ENCODE results near the gene PDCD11.
"Not testable (repeated sequence)": the region's sequence is repeated elsewhere in the genome, so short reads cannot be mapped to it uniquely, and the experiment has no call there.

PDCD11 gene, protein sequence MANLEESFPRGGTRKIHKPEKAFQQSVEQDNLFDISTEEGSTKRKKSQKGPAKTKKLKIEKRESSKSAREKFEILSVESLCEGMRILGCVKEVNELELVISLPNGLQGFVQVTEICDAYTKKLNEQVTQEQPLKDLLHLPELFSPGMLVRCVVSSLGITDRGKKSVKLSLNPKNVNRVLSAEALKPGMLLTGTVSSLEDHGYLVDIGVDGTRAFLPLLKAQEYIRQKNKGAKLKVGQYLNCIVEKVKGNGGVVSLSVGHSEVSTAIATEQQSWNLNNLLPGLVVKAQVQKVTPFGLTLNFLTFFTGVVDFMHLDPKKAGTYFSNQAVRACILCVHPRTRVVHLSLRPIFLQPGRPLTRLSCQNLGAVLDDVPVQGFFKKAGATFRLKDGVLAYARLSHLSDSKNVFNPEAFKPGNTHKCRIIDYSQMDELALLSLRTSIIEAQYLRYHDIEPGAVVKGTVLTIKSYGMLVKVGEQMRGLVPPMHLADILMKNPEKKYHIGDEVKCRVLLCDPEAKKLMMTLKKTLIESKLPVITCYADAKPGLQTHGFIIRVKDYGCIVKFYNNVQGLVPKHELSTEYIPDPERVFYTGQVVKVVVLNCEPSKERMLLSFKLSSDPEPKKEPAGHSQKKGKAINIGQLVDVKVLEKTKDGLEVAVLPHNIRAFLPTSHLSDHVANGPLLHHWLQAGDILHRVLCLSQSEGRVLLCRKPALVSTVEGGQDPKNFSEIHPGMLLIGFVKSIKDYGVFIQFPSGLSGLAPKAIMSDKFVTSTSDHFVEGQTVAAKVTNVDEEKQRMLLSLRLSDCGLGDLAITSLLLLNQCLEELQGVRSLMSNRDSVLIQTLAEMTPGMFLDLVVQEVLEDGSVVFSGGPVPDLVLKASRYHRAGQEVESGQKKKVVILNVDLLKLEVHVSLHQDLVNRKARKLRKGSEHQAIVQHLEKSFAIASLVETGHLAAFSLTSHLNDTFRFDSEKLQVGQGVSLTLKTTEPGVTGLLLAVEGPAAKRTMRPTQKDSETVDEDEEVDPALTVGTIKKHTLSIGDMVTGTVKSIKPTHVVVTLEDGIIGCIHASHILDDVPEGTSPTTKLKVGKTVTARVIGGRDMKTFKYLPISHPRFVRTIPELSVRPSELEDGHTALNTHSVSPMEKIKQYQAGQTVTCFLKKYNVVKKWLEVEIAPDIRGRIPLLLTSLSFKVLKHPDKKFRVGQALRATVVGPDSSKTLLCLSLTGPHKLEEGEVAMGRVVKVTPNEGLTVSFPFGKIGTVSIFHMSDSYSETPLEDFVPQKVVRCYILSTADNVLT (N-terminal part only)

GRCh38 chr10:103396067-103396788 lies at the start of gene PDCD11, which contains the start of gene ATP5MK:
TSS of gene PDCD11 (plus strand) at chr10:103396626. CDS start at chr10:103398427, 1,801 bp downstream.
TSS of gene ATP5MK (minus strand) at chr10:103396475. CDS start at chr10:103392457, 4,018 bp downstream.
- peak; percentile 90 for DNase-seq

GRCh38 chr10:103350175-103350516 lies 46.3 kb upstream of the PDCD11 start:
- no peak for DNase-seq

DNA sequence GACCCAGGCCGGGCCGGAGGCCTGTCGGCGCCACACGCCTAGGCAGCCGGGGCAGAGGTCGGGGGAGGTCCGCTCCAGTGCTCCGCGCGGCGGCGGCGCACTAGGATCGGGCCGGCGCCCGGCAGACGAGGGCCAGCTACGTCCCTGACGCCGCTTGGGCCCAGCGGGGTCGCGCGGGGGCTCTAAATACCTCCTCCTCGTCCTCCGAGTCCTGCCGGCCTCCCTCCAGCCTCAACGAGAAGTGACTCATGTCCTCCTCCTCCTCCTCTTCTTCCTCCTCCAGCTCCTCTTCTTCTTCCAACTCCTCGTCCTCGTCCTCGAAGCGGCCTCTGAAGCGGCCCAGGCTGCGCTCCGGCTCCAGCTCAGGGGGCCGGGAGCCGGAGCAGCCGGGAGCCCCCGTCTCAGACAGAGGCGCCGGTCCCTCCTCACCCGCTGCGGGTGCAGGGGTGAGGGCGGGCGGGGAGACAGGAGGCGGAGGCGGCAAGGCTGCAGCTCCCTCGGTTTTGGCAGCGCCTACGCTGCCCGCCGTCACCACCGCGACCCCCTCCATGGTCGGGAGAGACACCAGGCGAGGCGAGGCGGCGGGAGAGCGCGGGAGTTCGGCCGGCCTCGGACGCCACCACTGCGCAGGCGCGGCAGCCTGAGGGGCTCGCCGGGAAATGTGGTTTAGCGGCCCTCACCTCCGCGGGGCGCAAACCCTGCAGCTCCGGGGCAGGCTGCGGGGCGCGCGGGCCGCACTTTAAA lies 45.7 kb upstream of the PDCD11 start, which contains the start of gene PCGF6:
PCGF6 (minus strand) TSS at position 624 of the 744 bp plus-strand sequence; CDS start at position 550, 74 bp downstream.
- DNase-seq, result peak; percentile 77

- DNase-seq, result no peak
Observed at GRCh38 chr10:103353281-103353680, 43.1 kb upstream of the PDCD11 start.

- not testable (repeated sequence) for DNase-seq
Observed at GRCh38 chr10:103354567-103354966, 41.9 kb upstream of the PDCD11 start.

DNA sequence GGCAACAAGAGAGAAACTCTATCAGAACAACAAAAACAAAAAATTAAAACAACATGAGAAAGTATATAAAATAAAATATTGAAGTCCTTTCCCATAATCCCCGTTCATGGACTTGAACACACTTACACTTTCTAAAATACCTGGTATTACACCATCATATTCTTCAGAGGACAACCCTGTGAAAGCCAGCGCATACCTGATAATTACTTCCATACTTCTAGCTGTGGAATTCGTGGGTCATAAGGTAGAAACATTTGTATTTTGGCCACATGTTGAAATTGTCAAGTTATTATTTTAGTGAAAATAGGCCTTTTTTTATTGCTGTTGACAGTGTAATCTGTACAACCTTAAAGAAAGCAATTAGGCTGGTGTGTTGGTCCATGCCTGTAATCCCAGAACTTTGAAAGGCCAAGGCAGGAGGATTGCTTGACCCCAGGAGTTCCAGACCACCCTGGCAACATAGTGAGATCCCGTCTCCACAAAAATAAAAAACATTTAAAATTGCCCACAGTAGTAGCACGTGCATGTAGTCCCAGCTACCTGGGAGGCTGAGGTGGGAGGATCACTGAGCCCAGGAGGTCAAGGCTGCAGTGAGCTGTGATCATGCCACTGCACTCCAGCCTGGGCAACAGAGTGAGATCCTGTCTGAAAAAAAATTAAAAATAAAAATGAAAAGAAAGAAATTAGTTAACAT lies 40.4 kb upstream of the PDCD11 start:
- no peak for DNase-seq

GRCh38 chr10:103359493-103359892 lies 36.9 kb upstream of the PDCD11 start:
- not testable (repeated sequence) for DNase-seq

- DNase-seq, result not testable (repeated sequence)
Observed at GRCh38 chr10:103360791-103361190, 35.6 kb upstream of the PDCD11 start.

- no peak for DNase-seq
Observed at GRCh38 chr10:103367379-103367781, 29.0 kb upstream of the PDCD11 start.

DNA sequence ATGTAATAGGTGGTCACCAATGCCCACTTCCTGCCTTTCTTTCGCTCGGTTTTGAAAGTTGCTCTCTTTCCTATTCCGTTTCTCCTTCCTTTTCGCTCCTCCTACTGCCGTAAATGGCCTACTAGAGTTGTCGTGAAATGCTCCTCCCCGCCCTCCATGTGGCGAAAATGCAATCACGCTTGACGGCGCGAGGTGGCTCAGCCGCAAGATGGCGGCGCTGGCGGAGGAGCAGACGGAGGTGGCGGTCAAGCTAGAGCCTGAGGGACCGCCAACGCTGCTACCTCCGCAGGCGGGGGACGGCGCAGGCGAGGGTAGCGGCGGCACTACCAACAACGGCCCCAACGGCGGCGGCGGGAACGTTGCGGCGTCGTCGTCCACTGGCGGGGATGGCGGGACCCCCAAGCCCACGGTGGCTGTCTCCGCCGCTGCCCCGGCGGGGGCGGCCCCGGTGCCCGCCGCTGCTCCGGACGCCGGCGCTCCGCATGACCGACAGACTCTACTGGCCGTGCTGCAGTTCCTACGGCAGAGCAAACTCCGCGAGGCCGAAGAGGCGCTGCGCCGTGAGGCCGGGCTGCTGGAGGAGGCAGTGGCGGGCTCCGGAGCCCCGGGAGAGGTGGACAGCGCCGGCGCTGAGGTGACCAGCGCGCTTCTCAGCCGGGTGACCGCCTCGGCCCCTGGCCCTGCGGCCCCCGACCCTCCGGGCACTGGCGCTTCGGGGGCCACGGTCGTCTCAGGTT lies 28.5 kb upstream of the PDCD11 start, which contains the start of gene TAF5:
TAF5 (plus strand) TSS at position 195 of the 737 bp plus-strand sequence; CDS start at position 209, 14 bp downstream.
- DNase-seq, result peak; percentile 85

- DNase-seq, result no peak
Observed at GRCh38 chr10:103373544-103373943, 22.9 kb upstream of the PDCD11 start.

GRCh38 chr10:103374263-103374662 lies 22.2 kb upstream of the PDCD11 start:
- no peak for DNase-seq

- DNase-seq, result no peak
Observed at GRCh38 chr10:103382769-103383168, 13.7 kb upstream of the PDCD11 start.

- no peak for DNase-seq
Observed at GRCh38 chr10:103394180-103394579, 2.2 kb upstream of the PDCD11 start.

DNA sequence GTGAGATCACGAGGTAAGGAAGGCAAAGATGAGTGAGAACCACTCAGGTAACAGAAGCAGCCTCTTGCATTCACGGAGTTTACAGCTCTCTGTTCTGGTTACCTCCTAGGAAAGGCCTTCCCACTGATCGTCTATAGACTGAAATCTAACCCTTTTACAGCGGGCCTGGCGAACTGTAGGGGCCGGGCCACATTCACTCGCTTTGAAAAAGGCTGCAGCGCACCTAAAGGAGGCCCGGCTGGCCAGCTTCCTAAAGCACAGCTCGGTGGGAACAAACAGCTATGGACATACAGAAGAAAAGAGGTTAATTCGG lies 716 bp upstream of the PDCD11 start:
- DNase-seq, result no peak

DNA sequence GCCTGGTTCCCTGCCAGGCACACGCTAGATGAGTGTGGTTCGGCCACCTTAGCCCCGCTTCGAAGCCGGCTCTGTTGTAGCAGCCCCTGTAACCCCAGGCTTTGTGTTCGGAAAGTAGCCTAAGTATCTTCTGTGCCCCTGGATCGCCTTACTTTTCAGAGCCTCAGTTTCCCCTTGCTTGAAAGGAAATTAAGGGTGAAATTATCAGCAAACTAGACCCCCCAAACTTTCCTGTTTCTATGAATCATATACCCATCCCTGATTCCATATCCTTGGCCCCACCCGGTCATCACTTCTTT lies 312 bp downstream of the PDCD11 start:
- DNase-seq, result no peak

DNA sequence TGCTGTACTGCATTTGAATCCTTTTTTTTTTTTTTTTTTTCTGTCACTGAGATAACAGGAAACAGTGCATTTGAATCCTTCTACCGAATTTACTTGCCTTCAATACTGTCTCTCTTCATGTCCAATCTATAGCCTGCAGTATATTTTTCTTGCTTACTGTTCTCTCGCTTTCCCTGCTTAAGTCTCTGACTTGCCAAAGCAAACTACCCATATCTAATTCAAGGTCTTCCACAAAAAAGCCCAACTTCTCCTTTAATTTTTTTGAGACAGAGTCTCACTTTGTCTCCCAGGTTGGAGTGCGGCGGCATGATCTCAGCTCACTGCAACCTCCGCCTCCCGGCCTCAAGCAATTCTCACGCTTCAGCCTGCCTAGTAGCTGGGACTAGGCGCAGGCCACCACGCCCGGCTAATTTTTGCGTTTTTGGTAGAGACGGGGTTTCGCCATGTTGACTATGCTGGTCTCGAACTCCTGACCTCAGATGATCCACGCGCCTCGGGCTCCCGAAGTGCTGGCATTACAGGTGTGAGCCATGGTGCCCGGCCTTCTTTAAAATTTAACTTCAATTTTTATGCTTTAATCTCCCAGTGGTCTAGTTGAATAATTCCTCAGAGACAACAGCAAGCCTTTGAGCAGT lies 882 bp downstream of the PDCD11 start:
- no peak for DNase-seq

DNA sequence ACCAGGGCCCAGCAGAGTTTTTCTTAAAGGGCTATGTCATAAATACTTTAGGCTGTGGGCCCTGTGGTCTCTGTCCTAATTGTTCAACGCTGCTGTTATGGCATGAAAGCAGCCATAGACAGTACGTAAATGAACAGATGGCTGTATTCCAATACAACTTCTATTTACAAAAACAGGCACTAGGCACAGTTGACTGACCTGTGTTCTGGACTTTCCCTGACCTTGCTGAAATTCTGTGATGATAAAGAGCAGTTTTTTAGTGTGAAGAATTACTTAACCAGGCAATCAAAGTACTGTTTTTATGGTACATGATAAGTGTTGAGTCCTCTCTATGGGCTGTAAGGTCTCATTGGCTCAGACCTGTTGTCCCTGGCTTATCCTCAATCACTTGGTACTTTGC lies 17.1 kb downstream of the PDCD11 start:
- DNase-seq, result no peak

GRCh38 chr10:103415581-103415980 lies 19.2 kb downstream of the PDCD11 start:
- no peak for DNase-seq

All from activated T-cell treated with anti-CD3 and anti-CD28 coated beads, Interleukin-2, amount 50 U/mL, for 1 hour (primary cell).